WTC11 (cell line): Measurements from ENCODE around the gene CYSTM1. TPM values are rescaled to one million over a fixed set of nuclear protein-coding genes. Genes with fewer than 3 reads are reported as not detected.
A peak's percentile ranks its signal among the peaks of the same experiment; 100 is the strongest.

Source experiments
- ATAC-seq: fragments of 200-7000 bp; cut with Tn5 transposase; 2 replicates; pipeline ENCODE4 v1.10.0; 2021; ENCODE audit warnings: mild to moderate bottlenecking, moderate library complexity
- Bru-seq: library from RNA; stranded (reverse); fragments of 400-500 nt; gene quantifications from one replicate; lab custom pipeline; 2021; lab: Mats Ljungman, UMichigan
- CTCF ChIA-PET: fragments of 300-600 bp; sonication (Branson Sonifier 250); formaldehyde crosslinking; loops from one replicate; lab custom pipeline; 2021; ENCODE audit warnings: antibody characterized with exemption; lab: Charles Lee
- POLR2A ChIA-PET: fragments of 350-600 bp; sonication (Branson Sonifier 250); formaldehyde crosslinking; loops from one replicate; lab custom pipeline; 2021; ENCODE audit warnings: antibody characterized with exemption; lab: Charles Lee
- DNase-seq: peaks from one replicate; pipeline ENCODE4 v3.0.0; 2021; ENCODE audit warnings: low spot score
- H3K27ac Mint-ChIP-seq: 2 replicates; pipeline ENCODE4 v1.8.0; 2021; ENCODE audit warnings: mixed read lengths
- H3K27me3 Mint-ChIP-seq: 2 replicates; pipeline ENCODE4 v1.8.0; 2021; ENCODE audit warnings: low read depth, mild to moderate bottlenecking, moderate library complexity, mixed read lengths
- H3K36me3 Mint-ChIP-seq: 2 replicates; pipeline ENCODE4 v1.8.0; 2021; ENCODE audit warnings: mixed read lengths
- H3K4me1 Mint-ChIP-seq: 2 replicates; pipeline ENCODE4 v1.8.0; 2022; ENCODE audit warnings: mixed read lengths
- H3K4me3 Mint-ChIP-seq: 2 replicates; pipeline ENCODE4 v1.8.0; 2021; ENCODE audit warnings: mild to moderate bottlenecking, moderate library complexity, mixed read lengths
- H3K9me3 Mint-ChIP-seq: 2 replicates; pipeline ENCODE4 v1.8.0; 2021; ENCODE audit warnings: mixed read lengths
- CBFB ChIP-seq: sonication (generic); formaldehyde crosslinking; IDR thresholded peaks from 2 replicates; pipeline ENCODE4 v1.8.1; 2022; ENCODE audit warnings: mild to moderate bottlenecking, low read depth, missing genetic modification reagents
- CREM ChIP-seq: sonication (generic); formaldehyde crosslinking; IDR thresholded peaks from 2 replicates; pipeline ENCODE4 v1.8.1; 2022; ENCODE audit warnings: mild to moderate bottlenecking, missing genetic modification reagents, moderate library complexity
- E2F5 ChIP-seq: sonication (generic); formaldehyde crosslinking; IDR thresholded peaks from 2 replicates; pipeline ENCODE4 v1.8.1; 2022; ENCODE audit warnings: mild to moderate bottlenecking, moderate library complexity, missing genetic modification reagents
- ETV6 ChIP-seq: sonication (generic); formaldehyde crosslinking; IDR thresholded peaks from 2 replicates; pipeline ENCODE4 v1.8.1; 2022; ENCODE audit warnings: mild to moderate bottlenecking, missing genetic modification reagents
- FOXK1 ChIP-seq: sonication (generic); formaldehyde crosslinking; IDR thresholded peaks from 2 replicates; pipeline ENCODE4 v1.8.0; 2022; ENCODE audit warnings: mild to moderate bottlenecking, moderate library complexity, missing genetic modification reagents
- GABPB1 ChIP-seq: sonication (generic); formaldehyde crosslinking; IDR thresholded peaks from 2 replicates; pipeline ENCODE4 v1.8.1; 2023; ENCODE audit warnings: mild to moderate bottlenecking, missing genetic modification reagents
- HMGXB4 ChIP-seq: sonication (generic); formaldehyde crosslinking; IDR thresholded peaks from 2 replicates; pipeline ENCODE4 v1.8.1; 2023; ENCODE audit warnings: mild to moderate bottlenecking, moderate library complexity, missing genetic modification reagents
- IRF1 ChIP-seq: sonication (generic); formaldehyde crosslinking; IDR thresholded peaks from 2 replicates; pipeline ENCODE4 v1.8.0; 2023; ENCODE audit warnings: missing genetic modification reagents
- JAZF1 ChIP-seq: fragments of 250-450 bp; sonication (Bioruptor Pico); IDR thresholded peaks from 2 replicates; pipeline ENCODE4 v1.9.0; 2021; ENCODE audit warnings: moderate library complexity, mild to moderate bottlenecking, inconsistent platforms
- MAX ChIP-seq: sonication (generic); formaldehyde crosslinking; IDR thresholded peaks from 2 replicates; pipeline ENCODE4 v1.8.0; 2022; ENCODE audit warnings: mild to moderate bottlenecking, missing genetic modification reagents
- NFATC4 ChIP-seq: fragments of 250-450 bp; sonication (Bioruptor Pico); IDR thresholded peaks from 2 replicates; pipeline ENCODE4 v1.9.0; 2021; ENCODE audit warnings: mild to moderate bottlenecking
- NFE2L1 ChIP-seq: sonication (generic); formaldehyde crosslinking; IDR thresholded peaks from 2 replicates; pipeline ENCODE4 v1.8.1; 2023; ENCODE audit warnings: missing genetic modification reagents
- NFYB ChIP-seq: sonication (generic); formaldehyde crosslinking; conservative IDR thresholded peaks from 2 replicates; pipeline ENCODE4 v1.8.0; 2022; ENCODE audit warnings: low read depth, missing genetic modification reagents
- NR3C1 ChIP-seq: sonication (generic); formaldehyde crosslinking; conservative IDR thresholded peaks from 2 replicates; pipeline ENCODE4 v1.8.1; 2023; ENCODE audit warnings: low read depth, mild to moderate bottlenecking, missing genetic modification reagents
- PRDM15 ChIP-seq: sonication (generic); formaldehyde crosslinking; IDR thresholded peaks from 2 replicates; pipeline ENCODE4 v1.8.0; 2022; ENCODE audit warnings: missing genetic modification reagents
- RORB ChIP-seq: fragments of 250-450 bp; sonication (Bioruptor Pico); IDR thresholded peaks from 2 replicates; pipeline ENCODE4 v1.9.0; 2021; ENCODE audit warnings: mild to moderate bottlenecking
- SP1 ChIP-seq: sonication (generic); formaldehyde crosslinking; conservative IDR thresholded peaks from 2 replicates; pipeline ENCODE4 v1.8.1; 2022; ENCODE audit warnings: missing genetic modification reagents
- TEAD1 ChIP-seq: sonication (generic); formaldehyde crosslinking; IDR thresholded peaks from 2 replicates; pipeline ENCODE4 v1.8.0; 2022; ENCODE audit warnings: mild to moderate bottlenecking, missing genetic modification reagents
- USF2 ChIP-seq: sonication (generic); formaldehyde crosslinking; IDR thresholded peaks from 2 replicates; pipeline ENCODE4 v1.8.1; 2023; ENCODE audit warnings: mild to moderate bottlenecking, missing genetic modification reagents, moderate library complexity
- ZBTB21 ChIP-seq: sonication (generic); formaldehyde crosslinking; IDR thresholded peaks from 2 replicates; pipeline ENCODE4 v1.8.1; 2023; ENCODE audit warnings: mild to moderate bottlenecking, missing genetic modification reagents, borderline replicate concordance
- ZBTB43 ChIP-seq: sonication (generic); formaldehyde crosslinking; IDR thresholded peaks from 2 replicates; pipeline ENCODE4 v1.8.1; 2023; ENCODE audit warnings: mild to moderate bottlenecking, missing genetic modification reagents
- ZNF138 ChIP-seq: sonication (generic); formaldehyde crosslinking; conservative IDR thresholded peaks from 2 replicates; pipeline ENCODE4 v1.8.1; 2022; ENCODE audit warnings: mild to moderate bottlenecking, moderate library complexity, missing genetic modification reagents
- ZNF512 ChIP-seq: sonication (generic); formaldehyde crosslinking; IDR thresholded peaks from 2 replicates; pipeline ENCODE4 v1.8.1; 2022; ENCODE audit warnings: missing genetic modification reagents, borderline replicate concordance
- long read RNA-seq, 3 experiments: library from RNA in 1 of 3; library from capped mRNA in 1 of 3; library from polyadenylated mRNA in 1 of 3; unstranded in 2 of 3; stranded (forward) in 1 of 3; transcript quantifications; one replicate each; pipeline ENCODE4 v2.0.0, GENCODE V29; 2021
- total RNA-seq: library from RNA; stranded (reverse); gene quantifications from 3 replicates; pipeline ENCODE4 v1.2.3, GENCODE V29; 2021

CYSTM1 gene
- total RNA-seq (27.7 to 29.3 TPM (median 28.9 TPM) in 3 replicates), Bru-seq, nascent RNA (percentile 56 among the genes with signal in this experiment)
- long read RNA-seq, experiment 1, transcript CYSTM1-201 (3 exons, 1,336 nt): major isoform, 47 of 54 reads
- long read RNA-seq, experiment 1, partial matches to known transcripts: 5 of 54 reads
- long read RNA-seq, experiment 1, other reads (novel, unspliced or antisense): 2 of 54 reads
- long read RNA-seq, experiment 2, transcript CYSTM1-201 (3 exons, 1,336 nt): major isoform, 39 of 53 reads
- long read RNA-seq, experiment 2, partial matches to known transcripts: 6 of 53 reads
- long read RNA-seq, experiment 2, other reads (novel, unspliced or antisense): 8 of 53 reads
- long read RNA-seq, experiment 3, transcript CYSTM1-201 (3 exons, 1,336 nt): major isoform, 55 of 58 reads
- long read RNA-seq, experiment 3, partial matches to known transcripts: 1 of 58 reads
- long read RNA-seq, experiment 3, other reads (novel, unspliced or antisense): 2 of 58 reads

GRCh38 chr5:140174465-140175366 is at the start of gene CYSTM1:
Gene CYSTM1, plus strand, starts transcription at chr5:140175188. Its CDS starts 19,278 bp downstream, at chr5:140194466.
- no peaks in the 10 kb centered on the region for H3K9me3 Mint-ChIP-seq
- ATAC-seq: peak; percentile 88
- DNase-seq: peak; percentile 98
- peaks cover 11% of the 10 kb centered on the region for H3K4me1 Mint-ChIP-seq
- CTCF ChIA-PET: interaction anchor here (0.8 to 3.0 kb wide), 17 partner anchors 10 to 400 kb away, joined by 3 to 13 read pairs (median 3); partner anchors contain the start of gene HBEGF
- POLR2A ChIA-PET: interaction anchor here (1.3 kb wide), 1 partner anchor 67 kb away, joined by 3 read pairs; no protein-coding TSS in a partner anchor
- H3K36me3 Mint-ChIP-seq: no peaks in the 10 kb centered on the region
- H3K4me3 Mint-ChIP-seq: peak within 1 kb of the TSS; percentile 87
- H3K27me3 Mint-ChIP-seq: peaks cover 11% of the 10 kb centered on the region; the same call in 1 of the 2 replicates
- H3K27ac Mint-ChIP-seq: peak within 1 kb of the TSS; percentile 95
- TF ChIP-seq RORB (CRISPR knock-in tag) (no peak), ZBTB43 (CRISPR knock-in tag) (0 out of 2 replicates have a peak, but pooled peaks have one; percentile 19), ZNF138 (no peak), GABPB1 (CRISPR knock-in tag) (peak; percentile 58), USF2 (CRISPR knock-in tag) (peak; percentile 89), CBFB (CRISPR knock-in tag) (0 out of 2 replicates have a peak, but pooled peaks have one; percentile 85), NR3C1 (CRISPR knock-in tag) (0 out of 2 replicates have a peak, but pooled peaks have one; percentile 73), IRF1 (no peak), MAX (CRISPR knock-in tag) (peak; percentile 81; the same call in 1 of the 2 replicates), NFYB (CRISPR knock-in tag) (peak; percentile 33; the same call in 1 of the 2 replicates), SP1 (CRISPR knock-in tag) (peak; percentile 91), ZNF512 (CRISPR knock-in tag) (no peak), TEAD1 (CRISPR knock-in tag) (peak; percentile 72; the same call in 1 of the 2 replicates), E2F5 (CRISPR knock-in tag) (peak; percentile 95), NFE2L1 (no peak), JAZF1 (CRISPR knock-in tag) (no peak), HMGXB4 (CRISPR knock-in tag) (peak; percentile 44; the same call in 1 of the 2 replicates), CREM (peak; percentile 89), FOXK1 (CRISPR knock-in tag) (no peak), ETV6 (peak; percentile 67), NFATC4 (CRISPR knock-in tag) (no peak), PRDM15 (CRISPR knock-in tag) (no peak), ZBTB21 (CRISPR knock-in tag) (peak; percentile 98)
